Smooth muscle cell (in vitro differentiated cells): ENCODE measurements around the gene SRCAP. TPM values are rescaled to one million over a fixed set of nuclear protein-coding genes. Genes with fewer than 3 reads are reported as not detected.

ENCODE experiments used
- DNase-seq: peaks from one replicate; lab custom pipeline; 2025; ENCODE audit not compliant: unreplicated experiment; lab: John Stamatoyannopoulos, UW
- H2AFZ ChIP-seq: fragments of 200-600 bp; sonication (generic); 2 replicates; pipeline ENCODE4 v1.6.0; 2016; ENCODE audit warnings: antibody characterized with exemption, low read depth, mild to moderate bottlenecking
- H3F3A ChIP-seq: fragments of 200-600 bp; sonication (generic); 2 replicates; pipeline ENCODE4 v1.6.0; 2017; ENCODE audit warnings: antibody characterized with exemption, low read depth
- H3K27ac ChIP-seq: fragments of 200-600 bp; sonication (generic); 2 replicates; pipeline ENCODE4 v1.5.1; 2016; ENCODE audit warnings: low read depth, mild to moderate bottlenecking
- H3K27me3 ChIP-seq: fragments of 200-600 bp; sonication (generic); 2 replicates; pipeline ENCODE4 v1.6.1; 2016; ENCODE audit warnings: low read depth, mild to moderate bottlenecking
- H3K36me3 ChIP-seq: fragments of 200-600 bp; sonication (generic); 2 replicates; pipeline ENCODE4 v1.5.1; 2016; ENCODE audit warnings: low read depth
- H3K4me1 ChIP-seq: fragments of 200-600 bp; sonication (generic); 2 replicates; pipeline ENCODE4 v1.5.1; 2016; ENCODE audit warnings: low read depth
- H3K4me2 ChIP-seq: fragments of 200-600 bp; sonication (generic); 2 replicates; pipeline ENCODE4 v1.6.0; 2016; ENCODE audit warnings: mild to moderate bottlenecking
- H3K4me3 ChIP-seq: fragments of 200-600 bp; sonication (generic); 2 replicates; pipeline ENCODE4 v1.5.1; 2016; ENCODE audit warnings: mild to moderate bottlenecking
- H3K79me2 ChIP-seq: fragments of 200-600 bp; sonication (generic); 2 replicates; pipeline ENCODE4 v1.6.0; 2016; ENCODE audit warnings: low read depth, mild to moderate bottlenecking
- H3K9ac ChIP-seq: fragments of 200-600 bp; sonication (generic); 2 replicates; pipeline ENCODE4 v1.6.0; 2016; ENCODE audit warnings: low read depth
- H3K9me3 ChIP-seq: fragments of 200-600 bp; sonication (generic); replicated peaks from 2 replicates; pipeline ENCODE4 v1.5.1; 2016; ENCODE audit warnings: low read depth
- H4K20me1 ChIP-seq: fragments of 200-600 bp; sonication (generic); 2 replicates; pipeline ENCODE4 v1.6.0; 2016; ENCODE audit warnings: low read depth
- WGBS: methylation state at CpG from one replicate; pipeline ENCODE4 v1.1.7; 2016; ENCODE audit warnings: low lambda C conversion rate; 5-methylcytosine and 5-hydroxymethylcytosine counted together
- polyA plus RNA-seq: library from polyadenylated mRNA; unstranded; fragments of >200 nt; fragmentation: Nextera tagmentation; extraction: Ambion mirVana; gene quantifications from 2 replicates; pipeline ENCODE4 v1.2.1, GENCODE V29; 2016
- total RNA-seq: library from RNA; depleted of rRNA; stranded (reverse); fragments of >200 nt; gene quantifications from 2 replicates; pipeline ENCODE4 v1.2.3, GENCODE V29; 2014
- TF ChIP-seq, protein P1 (sequence below): fragments of 200-600 bp; sonication (generic); IDR thresholded peaks from 2 replicates; pipeline ENCODE4 v1.5.1; 2017; ENCODE audit warnings: borderline replicate concordance, mild to moderate bottlenecking, antibody characterized with exemption; ENCODE audit not compliant: insufficient read depth, poor library complexity, severe bottlenecking

The SRCAP gene
- total and polyA plus RNA-seq, 2 experiments from 2014 or later, result 9.0 to 14.5 TPM

DNA sequence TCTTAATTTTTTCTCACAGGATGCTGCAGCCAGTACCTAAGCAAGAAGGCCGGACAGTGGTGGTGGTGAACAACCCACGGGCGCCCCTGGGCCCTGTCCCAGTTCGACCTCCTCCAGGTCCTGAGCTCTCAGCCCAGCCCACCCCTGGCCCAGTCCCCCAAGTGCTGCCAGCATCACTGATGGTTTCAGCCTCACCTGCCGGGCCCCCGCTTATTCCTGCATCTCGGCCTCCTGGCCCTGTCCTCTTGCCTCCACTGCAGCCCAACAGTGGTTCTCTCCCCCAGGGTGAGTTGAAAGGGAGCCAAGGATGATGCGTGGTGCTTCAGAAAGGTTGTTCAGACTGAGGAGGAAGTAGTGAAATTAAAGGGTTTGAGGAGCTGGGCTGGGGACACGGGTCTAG lies 21.7 kb downstream of the SRCAP start:
- Histone ChIP-seq H3K27me3 (no peaks in the 10 kb centered on the region), H2AFZ (no peak overlapping the region), H3K9me3 (no peaks in the 10 kb centered on the region), H3K36me3 (peaks cover 25% of the 10 kb centered on the region), H3K9ac (no peak overlapping the region), H3K4me3 (no peak overlapping the region), H3K79me2 (peaks cover 26% of the 10 kb centered on the region), H3F3A (peaks cover 11% of the 10 kb centered on the region), H4K20me1 (peaks cover 59% of the 10 kb centered on the region), H3K27ac (no peak overlapping the region), H3K4me2 (no peak overlapping the region), H3K4me1 (peaks cover 4% of the 10 kb centered on the region)
- 90% methylated on average over 9 of the region's 9 CpGs for WGBS
- no peak for DNase-seq
- TF ChIP-seq, protein P1, sequence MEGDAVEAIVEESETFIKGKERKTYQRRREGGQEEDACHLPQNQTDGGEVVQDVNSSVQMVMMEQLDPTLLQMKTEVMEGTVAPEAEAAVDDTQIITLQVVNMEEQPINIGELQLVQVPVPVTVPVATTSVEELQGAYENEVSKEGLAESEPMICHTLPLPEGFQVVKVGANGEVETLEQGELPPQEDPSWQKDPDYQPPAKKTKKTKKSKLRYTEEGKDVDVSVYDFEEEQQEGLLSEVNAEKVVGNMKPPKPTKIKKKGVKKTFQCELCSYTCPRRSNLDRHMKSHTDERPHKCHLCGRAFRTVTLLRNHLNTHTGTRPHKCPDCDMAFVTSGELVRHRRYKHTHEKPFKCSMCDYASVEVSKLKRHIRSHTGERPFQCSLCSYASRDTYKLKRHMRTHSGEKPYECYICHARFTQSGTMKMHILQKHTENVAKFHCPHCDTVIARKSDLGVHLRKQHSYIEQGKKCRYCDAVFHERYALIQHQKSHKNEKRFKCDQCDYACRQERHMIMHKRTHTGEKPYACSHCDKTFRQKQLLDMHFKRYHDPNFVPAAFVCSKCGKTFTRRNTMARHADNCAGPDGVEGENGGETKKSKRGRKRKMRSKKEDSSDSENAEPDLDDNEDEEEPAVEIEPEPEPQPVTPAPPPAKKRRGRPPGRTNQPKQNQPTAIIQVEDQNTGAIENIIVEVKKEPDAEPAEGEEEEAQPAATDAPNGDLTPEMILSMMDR, result no peak

DNA sequence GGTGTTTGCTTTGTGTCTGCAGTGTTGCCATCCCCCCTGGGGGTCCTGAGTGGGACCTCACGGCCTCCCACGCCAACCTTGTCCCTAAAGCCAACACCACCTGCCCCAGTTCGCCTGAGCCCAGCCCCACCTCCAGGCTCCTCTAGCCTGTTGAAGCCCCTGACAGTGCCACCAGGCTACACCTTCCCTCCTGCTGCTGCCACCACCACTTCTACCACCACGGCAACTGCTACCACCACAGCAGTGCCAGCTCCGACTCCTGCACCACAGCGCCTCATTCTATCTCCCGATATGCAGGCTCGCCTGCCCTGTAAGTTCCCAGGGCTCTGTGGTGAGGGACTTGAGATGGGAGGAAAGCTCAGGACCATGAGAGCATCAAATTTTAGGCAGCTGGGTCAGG lies 22.2 kb downstream of the SRCAP start:
- no peaks in the 10 kb centered on the region for H3K27me3 ChIP-seq
- H3F3A ChIP-seq, result peaks cover 8% of the 10 kb centered on the region
- no peaks in the 10 kb centered on the region for H3K9me3 ChIP-seq
- H3K4me2 ChIP-seq, result no peak overlapping the region
- TF ChIP-seq, protein P1, result no peak
- no peak for DNase-seq
- WGBS, result over 99% methylated on average over 6 of the region's 8 CpGs
- no peak overlapping the region for H3K4me3 ChIP-seq
- H3K79me2 ChIP-seq, result peaks cover 31% of the 10 kb centered on the region
- H3K27ac ChIP-seq, result no peak overlapping the region
- H3K4me1 ChIP-seq, result peaks cover 3% of the 10 kb centered on the region
- no peak overlapping the region for H2AFZ ChIP-seq
- peaks cover 60% of the 10 kb centered on the region for H4K20me1 ChIP-seq
- H3K36me3 ChIP-seq, result peaks cover 29% of the 10 kb centered on the region
- H3K9ac ChIP-seq, result no peak overlapping the region

DNA sequence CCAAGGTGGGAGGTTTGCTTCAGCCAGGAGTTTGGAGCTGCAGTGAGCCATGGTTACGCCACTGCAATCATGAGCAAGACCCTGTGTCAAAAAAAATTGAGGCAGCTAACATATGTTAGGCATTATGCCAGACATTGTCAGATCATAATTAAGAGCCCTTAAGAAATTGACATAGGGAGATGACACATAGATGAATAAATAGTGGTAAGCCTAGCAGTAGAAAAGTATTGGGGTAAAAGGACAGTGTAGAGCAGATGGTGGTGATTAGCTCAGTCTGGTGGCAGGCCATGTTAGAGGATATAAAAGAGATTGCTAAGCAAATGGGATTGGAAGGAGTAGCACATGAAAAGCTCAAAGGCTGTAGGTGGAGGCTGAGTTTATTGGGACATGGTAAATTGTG lies 22.6 kb downstream of the SRCAP start:
- H3K79me2 ChIP-seq, result peaks cover 33% of the 10 kb centered on the region
- H3K4me1 ChIP-seq, result no peaks in the 10 kb centered on the region
- peaks cover 56% of the 10 kb centered on the region for H4K20me1 ChIP-seq
- H3F3A ChIP-seq, result peaks cover 5% of the 10 kb centered on the region
- no peak overlapping the region for H3K27ac ChIP-seq
- no peak overlapping the region for H3K4me3 ChIP-seq
- no peaks in the 10 kb centered on the region for H3K27me3 ChIP-seq
- H3K9ac ChIP-seq, result no peak overlapping the region
- DNase-seq, result no peak
- no peak overlapping the region for H3K4me2 ChIP-seq
- peaks cover 30% of the 10 kb centered on the region for H3K36me3 ChIP-seq
- TF ChIP-seq, protein P1, result no peak
- no peaks in the 10 kb centered on the region for H3K9me3 ChIP-seq
- no peak overlapping the region for H2AFZ ChIP-seq
- 93% methylated on average over 1 of the region's 1 CpG for WGBS

DNA sequence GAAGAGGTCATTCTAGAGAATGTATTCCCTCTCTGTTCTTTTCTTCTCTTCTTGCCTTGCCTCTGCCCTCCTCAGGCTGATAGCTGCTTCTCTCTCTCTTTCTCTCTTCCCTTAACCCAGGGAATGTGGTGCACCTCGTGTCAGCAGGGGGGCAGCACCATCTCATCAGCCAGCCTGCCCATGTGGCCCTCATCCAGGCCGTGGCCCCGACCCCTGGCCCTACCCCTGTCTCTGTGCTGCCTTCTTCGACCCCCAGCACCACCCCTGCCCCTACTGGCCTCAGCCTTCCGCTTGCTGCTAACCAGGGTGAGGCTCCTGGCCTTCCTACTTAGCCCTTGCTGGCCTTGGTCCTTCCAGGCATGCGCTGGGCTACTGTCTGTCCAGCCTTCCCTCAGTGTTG lies 23.5 kb downstream of the SRCAP start:
- no peak overlapping the region for H3K9ac ChIP-seq
- TF ChIP-seq, protein P1, result no peak
- WGBS, result 100% methylated on average over 3 of the region's 6 CpGs
- peaks cover 32% of the 10 kb centered on the region for H3K36me3 ChIP-seq
- H3K4me1 ChIP-seq, result no peaks in the 10 kb centered on the region
- no peaks in the 10 kb centered on the region for H3K27me3 ChIP-seq
- no peak overlapping the region for H3K4me3 ChIP-seq
- no peak overlapping the region for H2AFZ ChIP-seq
- H3K9me3 ChIP-seq, result no peaks in the 10 kb centered on the region
- no peak overlapping the region for H3K4me2 ChIP-seq
- H4K20me1 ChIP-seq, result peaks cover 56% of the 10 kb centered on the region
- no peak overlapping the region for H3K27ac ChIP-seq
- H3F3A ChIP-seq, result no peaks in the 10 kb centered on the region
- peaks cover 41% of the 10 kb centered on the region for H3K79me2 ChIP-seq
- DNase-seq, result no peak
